Putamen (tissue), 1 donor: ENCODE measurements around the gene OPHN1.
"Not testable (repeated sequence)": the region's sequence is repeated elsewhere in the genome, so short reads cannot be mapped to it uniquely, and the experiment has no call there.

ENCODE experiments used
- DNase-seq: peaks from one replicate; pipeline ENCODE4 v3.0.0-alpha.2; 2016; ENCODE audit warnings: low spot score

Gene OPHN1

GRCh38 chrX:68422478-68422877, 10.8 kb downstream of the OPHN1 start:
- no peak for DNase-seq

DNA sequence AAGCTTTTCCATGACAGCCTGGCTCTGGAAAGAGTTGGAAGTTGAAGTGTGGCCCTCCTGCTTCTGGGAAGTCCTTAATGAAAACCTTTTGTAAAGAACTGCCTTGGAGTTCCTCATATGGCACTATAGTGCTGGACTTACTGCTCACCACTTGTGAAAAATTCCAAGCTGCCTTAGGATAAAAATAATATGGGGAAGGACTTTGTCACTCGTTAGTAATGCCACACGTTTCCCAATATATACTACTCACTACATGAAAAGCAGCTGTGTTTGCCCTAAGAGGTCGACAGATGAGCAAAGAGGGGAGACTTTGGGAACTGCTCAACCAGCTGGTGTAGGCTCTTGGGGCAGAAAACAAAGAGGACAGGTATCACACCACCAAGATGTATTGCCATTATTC, 11.7 kb downstream of the OPHN1 start:
- no peak for DNase-seq

GRCh38 chrX:68420559-68420958, 12.7 kb downstream of the OPHN1 start:
- DNase-seq = no peak

DNA sequence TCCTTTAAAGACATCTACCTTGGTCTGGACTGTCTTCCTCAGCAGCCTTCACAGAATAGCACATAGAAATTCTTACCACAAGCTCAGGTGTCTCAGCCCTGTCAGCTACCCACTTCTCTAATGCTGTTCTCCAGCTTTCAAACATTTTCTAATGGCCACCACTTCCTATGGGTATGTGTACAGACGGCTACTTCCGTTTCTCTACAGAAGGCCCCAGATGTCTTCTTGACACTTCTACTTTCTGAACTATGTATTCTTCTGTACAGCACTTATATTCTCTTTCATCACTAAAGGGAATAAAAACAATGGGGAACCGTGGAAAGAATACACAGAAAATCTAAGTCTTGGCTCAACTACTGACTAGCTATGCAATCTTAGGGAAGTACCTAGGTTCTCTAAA, 13.3 kb downstream of the OPHN1 start:
- no peak for DNase-seq

DNA sequence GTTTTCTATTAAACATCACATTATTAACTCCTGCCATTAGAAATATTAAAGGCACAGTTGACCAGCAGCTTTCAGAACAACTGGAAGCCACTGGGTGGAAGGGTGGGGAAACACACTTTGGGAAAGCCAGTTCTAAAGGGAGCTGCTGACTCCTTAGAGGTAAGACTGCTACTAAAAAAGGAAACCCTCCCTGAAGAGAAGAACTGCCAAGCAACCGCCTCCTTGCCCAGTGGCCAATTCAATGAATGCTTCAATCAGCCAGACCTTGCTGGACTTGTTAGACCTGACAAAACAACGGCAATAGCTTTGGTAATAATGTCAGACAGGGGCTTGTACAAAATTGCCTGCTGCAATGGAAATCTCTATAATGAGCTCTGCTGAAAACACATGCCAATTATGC, 15.6 kb downstream of the OPHN1 start:
- DNase-seq = no peak

- no peak for DNase-seq
Observed at GRCh38 chrX:68416592-68416991, 16.7 kb downstream of the OPHN1 start.

DNA sequence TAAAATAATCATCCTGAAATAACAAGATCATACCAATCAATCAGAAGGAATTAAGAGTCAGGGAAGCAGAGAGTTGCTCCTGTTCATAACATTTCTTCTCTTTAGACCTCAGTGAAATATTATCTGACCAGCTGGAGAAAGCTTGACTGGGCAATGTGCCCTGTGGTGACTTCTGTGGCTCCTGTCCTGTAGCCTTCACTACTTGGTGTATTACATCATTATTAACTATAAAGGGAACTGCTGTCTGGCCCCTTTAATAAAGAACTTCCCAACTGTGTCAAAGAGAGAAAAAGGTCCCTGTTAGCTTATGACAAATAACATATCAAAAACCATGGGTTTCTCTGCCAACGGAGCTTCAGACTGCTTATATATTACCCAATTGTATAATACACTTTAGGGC, 18.0 kb downstream of the OPHN1 start:
- no peak for DNase-seq

- DNase-seq = no peak
Observed at GRCh38 chrX:68413254-68413653, 20.0 kb downstream of the OPHN1 start.

- no peak for DNase-seq
Observed at GRCh38 chrX:68411729-68412128, 21.6 kb downstream of the OPHN1 start.

DNA sequence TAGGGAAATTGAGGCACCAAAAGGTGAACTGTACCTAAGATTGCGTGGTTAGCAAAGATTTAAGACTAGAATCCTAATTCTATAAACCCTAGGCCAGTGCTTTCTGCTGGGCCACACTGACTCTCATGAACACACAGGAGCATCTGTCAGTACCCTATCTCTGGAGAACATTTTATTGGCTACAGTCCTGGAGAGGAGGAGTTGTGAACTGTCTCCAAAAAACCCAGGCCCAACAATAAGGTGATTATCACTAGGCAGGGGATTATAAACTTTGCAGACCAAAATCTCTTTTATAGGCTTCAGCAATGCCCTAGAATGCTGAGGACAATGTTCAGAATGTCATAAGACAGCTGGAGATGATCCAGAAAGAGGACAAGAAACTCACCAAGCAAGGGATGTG, 24.1 kb downstream of the OPHN1 start:
- DNase-seq = no peak

DNA sequence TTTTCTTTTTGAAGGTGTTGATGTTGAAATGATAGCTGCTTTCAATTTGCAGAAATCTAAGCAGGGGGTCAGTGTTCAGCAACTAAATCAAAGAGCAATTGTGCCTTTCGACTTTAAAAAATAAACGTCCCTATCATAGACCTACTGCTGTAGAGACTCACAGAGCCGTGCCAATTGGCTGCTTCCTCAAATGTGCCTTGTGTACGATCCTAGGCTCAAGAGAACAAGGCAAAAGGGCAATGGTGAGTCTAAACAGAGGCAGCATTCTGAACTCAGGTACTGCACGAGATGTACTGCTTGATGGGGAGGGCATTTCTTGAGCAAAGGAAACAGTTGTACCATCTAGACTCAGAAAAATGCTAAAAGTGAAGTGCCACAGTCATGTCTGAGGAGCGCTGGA, 29.8 kb downstream of the OPHN1 start:
- no peak for DNase-seq

GRCh38 chrX:68403038-68403437, 30.3 kb downstream of the OPHN1 start:
- DNase-seq = no peak

DNA sequence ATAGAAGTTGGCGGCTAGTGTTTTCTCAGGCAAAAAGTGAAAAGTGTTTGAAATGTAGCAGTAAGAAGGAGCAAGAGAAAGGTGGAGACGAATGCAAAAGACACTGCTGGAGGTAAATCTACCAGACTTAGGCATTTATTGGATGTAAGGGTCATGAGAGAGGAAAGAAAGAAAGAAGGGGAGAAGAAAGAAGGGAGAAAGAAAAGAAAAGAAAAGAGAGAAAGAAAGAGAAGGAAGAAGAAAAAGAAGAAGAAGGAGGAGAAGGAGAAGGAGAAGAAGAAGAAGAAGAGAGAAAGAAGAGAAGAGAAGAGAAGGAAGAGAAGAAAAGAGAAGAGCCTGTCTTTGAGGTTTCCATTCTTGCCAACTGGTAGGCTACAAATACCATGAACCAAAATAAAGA, 31.2 kb downstream of the OPHN1 start:
- no peak for DNase-seq

DNA sequence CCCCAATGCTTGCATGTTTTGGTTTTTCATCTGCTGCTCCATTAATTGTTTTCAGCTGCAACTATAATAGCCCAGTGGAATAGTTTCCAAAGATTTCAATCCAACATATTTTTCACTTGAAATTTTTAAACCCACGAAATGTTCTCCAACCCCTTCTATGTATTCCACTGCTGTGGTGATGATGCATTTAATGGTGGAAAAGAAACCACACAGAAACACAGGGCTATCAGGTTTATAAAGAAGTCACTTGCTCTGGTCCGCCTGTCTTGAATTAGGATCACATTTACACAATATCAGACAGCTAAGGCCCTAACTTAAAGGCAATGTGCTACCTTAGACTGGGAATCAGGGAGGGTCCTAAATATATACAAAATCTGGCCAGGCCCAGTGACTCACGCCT, 35.0 kb downstream of the OPHN1 start:
- DNase-seq = no peak

- DNase-seq = no peak
Observed at GRCh38 chrX:68396953-68397352, 36.3 kb downstream of the OPHN1 start.

DNA sequence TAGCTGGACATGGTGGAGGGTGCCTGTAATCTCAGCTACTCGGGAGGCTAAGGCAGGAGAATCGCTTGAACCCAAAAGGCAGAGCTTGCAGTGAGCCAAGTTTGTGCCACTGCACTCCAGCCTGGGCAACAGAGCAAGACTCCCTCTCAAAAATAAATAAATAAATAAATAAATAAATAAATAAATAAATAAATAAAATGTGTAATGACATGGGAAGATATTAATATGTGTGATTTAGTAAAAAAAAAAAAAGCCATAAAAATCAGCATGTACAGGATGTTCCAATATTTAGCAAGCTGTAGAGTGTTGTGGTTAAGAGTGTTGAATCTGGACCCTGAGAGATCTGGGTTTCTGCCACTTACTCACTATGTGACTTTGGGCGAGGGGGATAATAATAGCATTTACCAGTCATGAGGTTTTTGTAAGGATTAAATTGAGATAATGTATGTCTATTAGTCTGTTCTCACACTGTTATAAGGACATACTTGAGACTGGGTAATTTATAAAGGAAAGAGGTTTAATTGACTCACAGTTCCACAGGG, 43.8 kb downstream of the OPHN1 start:
- DNase-seq = not testable (repeated sequence)

DNA sequence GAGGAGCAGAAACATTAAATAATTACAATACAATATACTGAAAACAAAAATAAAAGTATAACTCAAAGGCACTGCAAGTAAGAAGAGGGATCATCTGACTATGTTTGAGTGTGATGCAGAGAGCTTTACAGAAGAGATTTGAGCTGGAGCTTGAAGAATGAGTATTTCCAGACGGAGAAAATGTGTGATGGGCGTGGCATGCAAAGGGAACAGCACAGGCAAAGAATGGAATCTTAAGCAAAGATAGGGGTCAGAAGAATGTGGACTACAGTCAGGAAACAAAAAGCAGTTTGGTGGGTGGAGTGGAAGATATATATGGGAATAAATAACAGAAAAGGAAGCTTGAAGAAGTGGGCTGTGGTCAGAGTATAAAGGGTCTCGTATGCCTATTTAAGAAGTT, 45.5 kb downstream of the OPHN1 start:
- no peak for DNase-seq

DNA sequence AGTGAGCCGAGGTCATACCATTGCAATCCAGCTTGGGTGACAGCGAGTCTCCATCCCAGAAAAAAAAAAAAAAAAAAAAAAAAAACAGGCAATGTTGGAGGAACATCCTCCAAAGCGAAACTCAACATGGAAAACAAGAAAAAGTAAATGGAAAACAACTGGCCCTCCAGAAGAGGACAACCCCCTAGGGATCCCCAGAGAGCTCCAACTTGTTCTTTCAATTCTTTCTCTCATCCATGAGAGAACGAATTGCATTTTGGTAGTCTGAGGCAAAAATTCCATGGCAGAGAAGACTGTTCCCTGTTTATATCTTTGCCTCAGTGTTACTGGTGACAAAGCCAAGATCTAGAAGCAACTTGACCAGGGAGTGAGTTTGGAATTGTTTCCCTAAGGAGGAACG, 49.8 kb downstream of the OPHN1 start:
- DNase-seq = no peak

DNA sequence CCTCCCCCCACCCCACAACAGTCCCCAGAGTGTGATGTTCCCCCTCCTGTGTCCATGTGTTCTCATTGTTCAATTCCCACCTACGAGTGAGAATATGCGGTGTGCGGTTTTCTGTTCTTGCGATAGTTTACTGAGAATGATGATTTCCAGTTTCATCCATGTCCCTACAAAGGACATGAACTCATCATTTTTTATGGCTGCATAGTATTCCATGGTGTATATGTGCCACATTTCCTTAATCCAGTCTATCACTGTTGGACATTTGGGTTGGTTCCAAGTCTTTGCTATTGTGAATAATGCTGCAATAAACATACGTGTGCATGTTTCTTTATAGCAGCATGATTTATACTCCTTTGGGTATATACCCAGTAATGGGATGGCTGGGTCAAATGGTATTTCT, 55.7 kb downstream of the OPHN1 start:
- DNase-seq = not testable (repeated sequence)

GRCh38 chrX:68376373-68376772, 56.9 kb downstream of the OPHN1 start:
- DNase-seq = no peak

DNA sequence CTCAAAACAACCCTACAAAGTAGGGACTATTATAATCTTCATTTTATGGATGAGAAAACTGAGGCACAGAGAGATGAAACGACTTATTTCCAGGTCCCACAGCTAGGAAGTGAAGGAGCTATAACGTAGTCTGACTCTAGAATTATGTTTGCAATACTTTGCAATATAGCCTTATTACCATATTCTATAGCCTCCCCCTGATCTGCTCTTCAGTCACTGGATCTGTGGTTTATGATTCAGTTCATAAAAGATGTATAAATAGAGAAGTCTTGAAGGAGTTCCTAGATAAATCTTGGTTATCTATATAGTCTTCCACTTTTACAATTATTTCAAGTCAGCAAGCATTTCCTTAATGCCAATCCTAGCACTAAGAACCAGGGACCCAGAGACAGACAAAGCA, 57.5 kb downstream of the OPHN1 start:
- DNase-seq = no peak

- no peak for DNase-seq
Observed at GRCh38 chrX:68372665-68373064, 60.6 kb downstream of the OPHN1 start.

- DNase-seq = no peak
Observed at GRCh38 chrX:68369559-68369958, 63.7 kb downstream of the OPHN1 start.

DNA sequence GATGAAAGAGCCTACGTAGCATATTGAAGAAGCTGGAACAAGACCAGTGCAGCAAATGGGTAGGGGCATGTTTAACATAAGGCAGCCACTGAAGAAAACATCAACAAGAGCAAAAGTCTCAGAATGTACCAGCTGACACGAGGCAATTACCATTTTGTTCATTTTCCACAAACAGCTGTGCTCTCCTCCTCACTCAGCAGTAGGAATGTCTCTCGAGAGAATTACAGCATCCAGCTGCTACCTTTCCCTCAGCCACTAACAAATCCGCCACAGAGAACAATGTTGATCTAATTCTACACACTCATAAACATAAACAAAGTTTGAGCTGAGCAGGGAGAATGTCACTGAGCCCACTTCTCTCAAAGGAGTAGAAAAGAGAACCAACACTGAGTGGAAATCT, 68.0 kb downstream of the OPHN1 start:
- no peak for DNase-seq

- no peak for DNase-seq
Observed at GRCh38 chrX:68363984-68364383, 69.3 kb downstream of the OPHN1 start.
